GM23338 (cell line): ENCODE data around the gene CD44. TPM values are rescaled to one million over a fixed set of nuclear protein-coding genes. Genes with fewer than 3 reads are reported as not detected.

Source experiments
- ATAC-seq: fragments of 200-7000 bp; cut with Tn5 transposase; 3 replicates; pipeline ENCODE4 v1.9.1; 2020
- DNase-seq: peaks from one replicate; pipeline ENCODE4 v3.0.0-alpha.2; 2015; ENCODE audit warnings: low spot score
- H2AFZ ChIP-seq: fragments of 200-600 bp; sonication (generic); 2 replicates; pipeline ENCODE4 v1.8.0; 2016; ENCODE audit warnings: antibody characterized with exemption, mild to moderate bottlenecking, moderate library complexity
- H3F3A ChIP-seq: fragments of 200-600 bp; sonication (generic); replicated peaks from 2 replicates; pipeline ENCODE4 v1.8.0; 2017; ENCODE audit warnings: antibody characterized with exemption, mixed run types, low read depth
- H3K27ac ChIP-seq: fragments of 200-600 bp; sonication (generic); 2 replicates; pipeline ENCODE4 v1.6.1; 2016; ENCODE audit warnings: low read depth
- H3K27me3 ChIP-seq: fragments of 200-600 bp; sonication (generic); 2 replicates; pipeline ENCODE4 v1.8.0; 2016; ENCODE audit warnings: mild to moderate bottlenecking, mixed run types, moderate library complexity; ENCODE audit not compliant: insufficient read depth
- H3K36me3 ChIP-seq: fragments of 200-600 bp; sonication (generic); 2 replicates; pipeline ENCODE4 v1.8.0; 2016; ENCODE audit warnings: mild to moderate bottlenecking; ENCODE audit not compliant: insufficient read depth
- H3K4me1 ChIP-seq: fragments of 200-600 bp; sonication (generic); 2 replicates; pipeline ENCODE4 v1.8.0; 2016; ENCODE audit warnings: mild to moderate bottlenecking, moderate library complexity; ENCODE audit not compliant: insufficient read depth
- H3K4me2 ChIP-seq: fragments of 200-600 bp; sonication (generic); 2 replicates; pipeline ENCODE4 v1.7.1; 2017; ENCODE audit warnings: mixed run types
- H3K4me3 ChIP-seq: fragments of 200-600 bp; sonication (generic); 2 replicates; pipeline ENCODE4 v1.6.1; 2016; ENCODE audit warnings: mixed run types
- H3K79me2 ChIP-seq: fragments of 200-600 bp; sonication (generic); replicated peaks from 2 replicates; pipeline ENCODE4 v1.8.0; 2017; ENCODE audit warnings: mild to moderate bottlenecking; ENCODE audit not compliant: insufficient read depth
- H3K9me2 ChIP-seq: fragments of 200-600 bp; sonication (generic); 2 replicates; pipeline ENCODE4 v1.8.0; 2017; ENCODE audit not compliant: insufficient read depth
- H4K20me1 ChIP-seq: fragments of 200-600 bp; sonication (generic); replicated peaks from 2 replicates; pipeline ENCODE4 v1.8.0; 2017; ENCODE audit warnings: mild to moderate bottlenecking; ENCODE audit not compliant: insufficient read depth
- H3K27ac Mint-ChIP-seq: 2 replicates; pipeline ENCODE4 v1.8.0; 2020; ENCODE audit warnings: inconsistent platforms, mild to moderate bottlenecking, moderate library complexity, mixed read lengths
- H3K27me3 Mint-ChIP-seq: 3 replicates; pipeline ENCODE4 v1.8.0; 2022; ENCODE audit warnings: low read depth, mild to moderate bottlenecking, moderate library complexity, mixed read lengths, inconsistent platforms; ENCODE audit not compliant: insufficient read depth, poor library complexity
- H3K36me3 Mint-ChIP-seq: 3 replicates; pipeline ENCODE4 v1.8.0; 2021; ENCODE audit warnings: low read depth, mild to moderate bottlenecking, inconsistent platforms, moderate library complexity, mixed read lengths
- H3K4me1 Mint-ChIP-seq: 3 replicates; pipeline ENCODE4 v1.8.0; 2020; ENCODE audit warnings: mild to moderate bottlenecking, inconsistent platforms, mixed read lengths
- H3K4me3 Mint-ChIP-seq: 3 replicates; pipeline ENCODE4 v1.8.0; 2021; ENCODE audit warnings: moderate library complexity, mild to moderate bottlenecking, inconsistent platforms, mixed read lengths
- H3K9me3 Mint-ChIP-seq: 3 replicates; pipeline ENCODE4 v1.8.0; 2020; ENCODE audit warnings: moderate library complexity, mild to moderate bottlenecking, inconsistent platforms, mixed read lengths
- CREB1 ChIP-seq: fragments of 250-450 bp; sonication (Bioruptor Pico); IDR thresholded peaks from 2 replicates; pipeline ENCODE4 v1.5.0; 2020; ENCODE audit warnings: low read depth, mild to moderate bottlenecking, moderate library complexity
- CTCF ChIP-seq, 2 experiments: fragments of 200-600 bp in 1 of 2; sonication (generic) in 1 of 2; conservative IDR thresholded peaks; 2 replicates each; pipeline versions ENCODE4 v1.5.1 to v1.6.1; 2016 to 2017; ENCODE audit warnings: antibody characterized with exemption in 2 of 2, low read depth in 2 of 2, mild to moderate bottlenecking in 2 of 2, moderate library complexity in 1 of 2
- ETS1 ChIP-seq: IDR thresholded peaks from 2 replicates; pipeline ENCODE4 v1.6.1; 2016; ENCODE audit warnings: antibody characterized with exemption
- EZH2 ChIP-seq: fragments of 200-600 bp; sonication (generic); IDR thresholded peaks from one replicate; pipeline ENCODE4 v1.8.0; 2017; ENCODE audit warnings: antibody characterized with exemption, mild to moderate bottlenecking, low read depth; ENCODE audit not compliant: unreplicated experiment
- EZH2phosphoT487 ChIP-seq: fragments of 200-600 bp; sonication (generic); IDR thresholded peaks from one replicate; pipeline ENCODE4 v1.8.1; 2018; ENCODE audit warnings: antibody characterized with exemption; ENCODE audit not compliant: unreplicated experiment
- JUNB ChIP-seq: IDR thresholded peaks from one replicate; pipeline ENCODE4 v1.6.1; 2016; ENCODE audit warnings: antibody characterized with exemption; ENCODE audit not compliant: unreplicated experiment
- NANOG ChIP-seq: IDR thresholded peaks from 2 replicates; pipeline ENCODE4 v1.6.1; 2016; ENCODE audit warnings: antibody characterized with exemption, borderline replicate concordance
- POLR2AphosphoS5 ChIP-seq: IDR thresholded peaks from 2 replicates; pipeline ENCODE4 v1.6.1; 2016; ENCODE audit warnings: antibody characterized with exemption, low read depth
- REST ChIP-seq: IDR thresholded peaks from one replicate; pipeline ENCODE4 v1.6.1; 2018; ENCODE audit warnings: antibody characterized with exemption; ENCODE audit not compliant: unreplicated experiment
- STAT1 ChIP-seq: IDR thresholded peaks from one replicate; pipeline ENCODE4 v1.6.1; 2016; ENCODE audit warnings: antibody characterized with exemption; ENCODE audit not compliant: unreplicated experiment
- ZNF114 ChIP-seq: fragments of 250-450 bp; sonication (Bioruptor Pico); IDR thresholded peaks from 2 replicates; pipeline ENCODE4 v1.5.0; 2020; ENCODE audit warnings: mild to moderate bottlenecking, moderate library complexity
- ZNF331 ChIP-seq: fragments of 250-450 bp; sonication (Bioruptor Pico); IDR thresholded peaks from 2 replicates; pipeline ENCODE4 v1.5.0; 2020; ENCODE audit warnings: low read depth, mild to moderate bottlenecking, moderate library complexity
- ZNF462 ChIP-seq: fragments of 250-450 bp; sonication (Bioruptor Pico); IDR thresholded peaks from 2 replicates; pipeline ENCODE4 v1.5.0; 2020; ENCODE audit warnings: mild to moderate bottlenecking, moderate library complexity
- polyA plus RNA-seq: library from polyadenylated mRNA; unstranded; fragments of >200 nt; fragmentation: Nextera tagmentation; extraction: Ambion mirVana; gene quantifications from 2 replicates; pipeline ENCODE4 v1.2.1, GENCODE V29; 2016
- total RNA-seq: library from RNA; depleted of rRNA; stranded (reverse); fragments of >200 nt; shearing (Covaris generic); gene quantifications from 2 replicates; pipeline ENCODE4 v1.2.3, GENCODE V29; 2014

Gene CD44
- total and polyA plus RNA-seq, 2 experiments from 2014 or later: 4.0 to 10.1 TPM

- H3K4me3 ChIP-seq: no peak overlapping the region
- no peak overlapping the region for H2AFZ ChIP-seq
- no peak overlapping the region for H3K4me3 Mint-ChIP-seq
- no peaks in the 10 kb centered on the region for H3K79me2 ChIP-seq
- ATAC-seq (no peak), DNase-seq (no peak)
- no peak overlapping the region for H3K27ac ChIP-seq
- H3K9me2 ChIP-seq: peaks cover 12% of the 10 kb centered on the region; the same call in 1 of the 2 replicates
- H3K27me3 Mint-ChIP-seq: peaks cover 2% of the 10 kb centered on the region
- peaks cover 29% of the 10 kb centered on the region for H3K4me1 Mint-ChIP-seq
- H3K36me3 ChIP-seq: no peaks in the 10 kb centered on the region
- no peaks in the 10 kb centered on the region; the same call in 2 of the 3 replicates for H3K9me3 Mint-ChIP-seq
- H4K20me1 ChIP-seq: no peaks in the 10 kb centered on the region
- no peaks in the 10 kb centered on the region for H3F3A ChIP-seq
- peaks cover 20% of the 10 kb centered on the region for H3K4me1 ChIP-seq
- H3K36me3 Mint-ChIP-seq: no peaks in the 10 kb centered on the region
- H3K27me3 ChIP-seq: no peaks in the 10 kb centered on the region
- H3K27ac Mint-ChIP-seq: no peak overlapping the region
- H3K4me2 ChIP-seq: no peak overlapping the region
- TF ChIP-seq POLR2AphosphoS5 (no peak), ZNF462 (no peak), ZNF331 (CRISPR knock-in tag) (no peak), ETS1 (no peak), STAT1 (no peak), NANOG (no peak), EZH2 (no peak), EZH2phosphoT487 (no peak), CTCF (conservative IDR thresholded peaks at IDR 0.05; ENCODE audit: low read depth in 2 of 2) (no peak), REST (no peak), CREB1 (CRISPR knock-in tag) (no peak), ZNF114 (no peak), JUNB (no peak)
These were observed 77.0 kb downstream of the CD44 start for GRCh38 chr11:35215945-35216344.
